ENCODE measurements around the gene NLRC5.

DNA sequence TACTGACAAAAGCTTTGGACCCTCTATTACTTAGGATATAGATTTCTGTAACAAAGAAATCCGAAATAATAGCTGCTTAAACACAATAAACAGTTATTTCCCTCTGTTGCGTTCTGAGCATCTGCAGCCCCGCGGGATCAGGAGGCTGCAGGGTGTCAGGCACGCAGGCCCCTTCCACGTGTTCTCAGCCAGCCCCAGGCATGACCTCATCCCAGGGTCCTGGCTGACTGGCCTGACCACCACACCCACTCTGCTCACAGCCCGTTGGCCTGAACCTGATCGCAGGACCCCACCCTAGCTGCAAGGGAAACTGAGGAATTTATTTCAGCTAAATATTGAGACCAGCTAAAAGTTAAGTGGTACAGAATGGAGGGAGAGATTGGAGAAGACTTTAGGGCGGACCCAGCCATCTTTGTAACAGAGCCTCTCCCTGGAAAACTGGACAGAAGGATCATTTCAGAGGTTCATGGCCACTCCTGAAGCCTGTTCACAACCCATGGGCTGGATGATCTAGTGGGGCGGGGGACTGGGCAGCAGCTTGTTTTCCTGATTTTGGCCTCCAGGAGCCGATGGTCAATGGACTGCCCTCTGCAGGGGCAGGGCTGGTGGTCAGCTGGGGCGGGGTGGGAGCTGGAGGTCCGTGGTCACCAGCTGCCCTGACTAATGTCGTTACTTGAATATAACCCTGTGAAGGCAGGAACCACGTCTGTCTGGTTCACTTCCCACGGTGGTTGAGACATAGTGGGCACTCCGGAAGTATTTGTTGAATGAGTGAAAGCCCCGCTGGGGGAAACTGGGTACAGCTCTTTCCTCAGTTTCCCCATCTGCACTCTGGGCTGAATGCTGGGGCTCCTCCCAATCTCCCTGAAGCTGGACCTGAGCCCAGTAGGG is 16.7 kb upstream of the NLRC5 start:
- TF ChIP-seq, protein P1, sequence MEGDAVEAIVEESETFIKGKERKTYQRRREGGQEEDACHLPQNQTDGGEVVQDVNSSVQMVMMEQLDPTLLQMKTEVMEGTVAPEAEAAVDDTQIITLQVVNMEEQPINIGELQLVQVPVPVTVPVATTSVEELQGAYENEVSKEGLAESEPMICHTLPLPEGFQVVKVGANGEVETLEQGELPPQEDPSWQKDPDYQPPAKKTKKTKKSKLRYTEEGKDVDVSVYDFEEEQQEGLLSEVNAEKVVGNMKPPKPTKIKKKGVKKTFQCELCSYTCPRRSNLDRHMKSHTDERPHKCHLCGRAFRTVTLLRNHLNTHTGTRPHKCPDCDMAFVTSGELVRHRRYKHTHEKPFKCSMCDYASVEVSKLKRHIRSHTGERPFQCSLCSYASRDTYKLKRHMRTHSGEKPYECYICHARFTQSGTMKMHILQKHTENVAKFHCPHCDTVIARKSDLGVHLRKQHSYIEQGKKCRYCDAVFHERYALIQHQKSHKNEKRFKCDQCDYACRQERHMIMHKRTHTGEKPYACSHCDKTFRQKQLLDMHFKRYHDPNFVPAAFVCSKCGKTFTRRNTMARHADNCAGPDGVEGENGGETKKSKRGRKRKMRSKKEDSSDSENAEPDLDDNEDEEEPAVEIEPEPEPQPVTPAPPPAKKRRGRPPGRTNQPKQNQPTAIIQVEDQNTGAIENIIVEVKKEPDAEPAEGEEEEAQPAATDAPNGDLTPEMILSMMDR (IDR thresholded peaks at IDR 0.05; ENCODE audit: insufficient read depth, low read length, poor library complexity, severe bottlenecking), result no peak
- TF ChIP-seq EZH2phosphoT487 (conservative IDR thresholded peaks at IDR 0.05; ENCODE audit: low read length), result no peak
